Measurements from ENCODE around the gene MPL.

- TF ChIP-seq POLR2AphosphoS5 (IDR thresholded peaks at IDR 0.05; ENCODE audit: borderline replicate concordance, low read depth, low read length) (no peak), EZH2 (IDR thresholded peaks at IDR 0.05) (no peak), FOXP2 (optimal IDR thresholded peaks at IDR 0.05; ENCODE audit: control extremely low read depth, extremely low read length, insufficient read depth) (no peak)
These were observed 38.5 kb upstream of the MPL start for GRCh38 chr1:43299101-43299500.

Data from SK-N-MC (cell line).